Uterus (tissue), 4 donors: Measurements from ENCODE around the gene SLC25A30. TPM values are rescaled to one million over a fixed set of nuclear protein-coding genes. Genes with fewer than 3 reads are reported as not detected.
"Not testable (repeated sequence)": the region's sequence is repeated elsewhere in the genome, so short reads cannot be mapped to it uniquely, and the experiment has no call there.

ENCODE experiments used
- DNase-seq, 2 donors: peaks; one replicate each; pipeline ENCODE4 v3.0.0-alpha.2; 2019 to 2020
- H3K27ac ChIP-seq, 2 donors: fragments of 200-600 bp; sonication (generic); 1 replicate in 1 of 2; 2 replicates in 1 of 2; pipeline ENCODE4 v1.5.1; 2016 to 2018
- H3K27me3 ChIP-seq, 2 donors: fragments of 200-600 bp; sonication (generic); one replicate each; pipeline ENCODE4 v1.5.1; 2018 to 2019; ENCODE audit warnings: control low read depth in 1 of 2
- H3K36me3 ChIP-seq, 2 donors: fragments of 200-600 bp; sonication (generic); one replicate each; pipeline ENCODE4 v1.5.1; 2019; ENCODE audit warnings: control low read depth in 1 of 2
- H3K4me1 ChIP-seq, 2 donors: fragments of 200-600 bp; sonication (generic); one replicate each; pipeline ENCODE4 v1.5.1; 2018 to 2019; ENCODE audit warnings: control low read depth in 1 of 2
- H3K4me3 ChIP-seq, 2 donors: fragments of 200-600 bp; sonication (generic); 1 replicate in 1 of 2; 2 replicates in 1 of 2; pipeline ENCODE4 v1.5.1; 2018 to 2019; ENCODE audit warnings: mild to moderate bottlenecking in 1 of 2
- H3K9me3 ChIP-seq, 2 donors: fragments of 200-600 bp; sonication (generic); one replicate each; pipeline ENCODE4 v1.5.1; 2019; ENCODE audit warnings: control low read depth in 1 of 2
- POLR2A ChIP-seq, 2 donors: fragments of 450-650 bp; IDR thresholded peaks; one replicate each; pipeline ENCODE4 v1.6.1; 2016; ENCODE audit warnings: antibody characterized with exemption in 2 of 2, mild to moderate bottlenecking in 1 of 2, moderate library complexity in 1 of 2
- intact Hi-C: fragments of 100-400 bp; cut with DNase I; formaldehyde crosslinking; loops from one replicate; pipeline ENCODE4 v1.15.1; 2023; ENCODE audit warnings: low total_unique reads
- total RNA-seq, 4 donors: library from RNA; depleted of rRNA in 3 of 4; stranded (reverse); fragments of >200 nt in 3 of 4; gene quantifications; one replicate each; pipeline versions ENCODE4 v1.1.0 to v1.2.4, GENCODE V29; 2014 to 2023
- TF ChIP-seq, protein P1 (sequence below), 4 experiments: fragments of 200-600 bp in 2 of 4; fragments of 450-650 bp in 2 of 4; sonication (generic) in 2 of 4; IDR thresholded peaks; one replicate each; pipeline ENCODE4 v1.5.1; 2016 to 2019; ENCODE audit warnings: antibody characterized with exemption in 4 of 4, mild to moderate bottlenecking in 2 of 4, moderate library complexity in 1 of 4
- donor health status: DM: yes; HTN: yes; CAD: no.

Gene SLC25A30
- total RNA-seq, 4 donors from 2014 or later, result 8.2 to 30.5 (median 22.2) TPM

DNA sequence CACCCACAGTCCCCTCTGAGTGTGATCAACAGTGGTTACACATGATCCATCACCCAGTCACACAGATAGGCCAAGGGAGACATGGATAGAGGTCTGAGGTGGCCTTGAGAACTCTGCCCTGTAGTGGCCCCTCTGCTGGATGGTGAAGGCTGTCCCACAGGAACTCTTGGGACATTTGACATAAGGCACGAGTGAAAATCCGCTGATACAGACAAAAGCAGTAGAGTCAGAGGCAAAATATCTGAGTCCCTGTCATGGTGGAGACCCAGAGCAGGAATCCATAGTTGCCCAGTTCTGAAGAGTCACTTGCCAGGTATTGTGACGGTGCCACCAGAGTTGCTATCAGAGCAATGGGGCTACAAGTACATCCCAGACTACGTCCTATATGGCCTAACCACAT lies 18.8 kb upstream of the SLC25A30 start:
- TF ChIP-seq, protein P1, sequence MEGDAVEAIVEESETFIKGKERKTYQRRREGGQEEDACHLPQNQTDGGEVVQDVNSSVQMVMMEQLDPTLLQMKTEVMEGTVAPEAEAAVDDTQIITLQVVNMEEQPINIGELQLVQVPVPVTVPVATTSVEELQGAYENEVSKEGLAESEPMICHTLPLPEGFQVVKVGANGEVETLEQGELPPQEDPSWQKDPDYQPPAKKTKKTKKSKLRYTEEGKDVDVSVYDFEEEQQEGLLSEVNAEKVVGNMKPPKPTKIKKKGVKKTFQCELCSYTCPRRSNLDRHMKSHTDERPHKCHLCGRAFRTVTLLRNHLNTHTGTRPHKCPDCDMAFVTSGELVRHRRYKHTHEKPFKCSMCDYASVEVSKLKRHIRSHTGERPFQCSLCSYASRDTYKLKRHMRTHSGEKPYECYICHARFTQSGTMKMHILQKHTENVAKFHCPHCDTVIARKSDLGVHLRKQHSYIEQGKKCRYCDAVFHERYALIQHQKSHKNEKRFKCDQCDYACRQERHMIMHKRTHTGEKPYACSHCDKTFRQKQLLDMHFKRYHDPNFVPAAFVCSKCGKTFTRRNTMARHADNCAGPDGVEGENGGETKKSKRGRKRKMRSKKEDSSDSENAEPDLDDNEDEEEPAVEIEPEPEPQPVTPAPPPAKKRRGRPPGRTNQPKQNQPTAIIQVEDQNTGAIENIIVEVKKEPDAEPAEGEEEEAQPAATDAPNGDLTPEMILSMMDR (IDR thresholded peaks at IDR 0.05), result no peak
- TF ChIP-seq POLR2A (IDR thresholded peaks at IDR 0.05), result no peak
- intact Hi-C loops, result no loop called here
- Histone ChIP-seq H3K9me3 (no peaks in the 10 kb centered on the region), H3K4me3 (no peak overlapping the region), H3K27me3 (no peaks in the 10 kb centered on the region), H3K36me3 (no peaks in the 10 kb centered on the region), H3K4me1 (no peaks in the 10 kb centered on the region), H3K27ac (no peak overlapping the region)
- DNase-seq, result no peak

DNA sequence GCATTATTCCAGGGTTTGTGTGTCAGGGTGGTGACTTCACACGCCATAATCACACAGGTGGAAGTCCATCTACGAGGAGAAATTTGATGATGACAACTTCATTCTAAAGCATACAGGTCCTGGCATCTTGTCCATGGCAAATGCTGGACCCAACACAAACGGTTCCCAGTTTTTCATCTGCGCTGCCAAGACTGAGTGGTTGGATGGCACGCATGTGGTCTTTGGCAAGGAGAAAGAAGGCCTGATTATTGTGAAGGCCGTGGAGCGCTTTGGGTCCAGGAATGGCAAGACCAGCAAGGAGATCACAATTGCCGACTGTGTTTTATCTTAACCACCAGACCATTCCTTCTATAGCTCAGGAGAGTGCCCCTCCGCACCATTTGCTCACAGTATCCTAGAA lies 18.2 kb upstream of the SLC25A30 start:
- no peak overlapping the region for H3K4me3 ChIP-seq
- no peaks in the 10 kb centered on the region for H3K4me1 ChIP-seq
- no peaks in the 10 kb centered on the region for H3K36me3 ChIP-seq
- H3K27me3 ChIP-seq, result no peaks in the 10 kb centered on the region
- no peak for TF ChIP-seq POLR2A (IDR thresholded peaks at IDR 0.05)
- TF ChIP-seq, protein P1 (IDR thresholded peaks at IDR 0.05), result no peak
- H3K27ac ChIP-seq, result no peak overlapping the region
- intact Hi-C loops, result no loop called here
- DNase-seq, result no peak
- H3K9me3 ChIP-seq, result no peaks in the 10 kb centered on the region

DNA sequence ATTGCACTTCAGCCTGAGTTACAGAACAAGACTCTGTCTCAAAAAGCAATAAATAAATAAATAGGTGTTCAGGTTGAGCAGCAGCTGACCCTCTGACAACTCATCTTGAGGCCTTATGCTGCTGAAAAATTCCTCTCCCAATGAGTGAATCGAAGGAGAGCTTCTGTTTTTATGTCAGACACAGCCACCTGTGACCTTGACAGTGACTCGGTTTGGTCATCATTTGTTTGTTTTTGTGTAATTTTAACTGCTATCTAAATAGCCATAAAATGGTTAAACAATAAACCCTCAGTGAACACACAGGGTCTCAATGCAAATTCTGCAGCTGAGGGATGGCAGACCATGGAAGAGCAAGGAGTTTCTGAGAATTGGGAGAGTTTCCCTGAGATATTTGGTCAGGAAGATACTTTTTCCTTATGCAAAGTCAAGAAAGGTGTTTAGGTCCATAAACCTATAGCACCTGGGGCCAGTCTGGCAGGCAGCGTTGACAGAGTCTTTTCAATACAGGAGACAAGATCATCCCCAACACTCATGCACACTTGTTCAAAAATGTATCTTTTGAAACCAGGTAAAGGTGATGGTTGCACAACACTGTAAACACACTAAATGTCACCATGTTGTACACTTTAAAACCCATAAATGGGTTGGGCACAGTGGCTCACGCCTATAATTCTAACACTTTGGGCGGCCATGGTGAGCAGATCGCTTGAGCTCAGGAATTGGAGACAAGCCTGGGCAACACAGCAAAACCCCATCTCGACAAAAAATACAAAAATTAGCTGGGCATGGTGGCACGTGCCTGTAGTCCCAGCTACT lies 16.6 kb upstream of the SLC25A30 start:
- Histone ChIP-seq H3K4me3 (no peak overlapping the region), H3K27me3 (no peaks in the 10 kb centered on the region), H3K4me1 (no peaks in the 10 kb centered on the region), H3K9me3 (no peaks in the 10 kb centered on the region), H3K27ac (no peak overlapping the region), H3K36me3 (no peaks in the 10 kb centered on the region)
- intact Hi-C loops, result no loop called here
- no peak for DNase-seq
- TF ChIP-seq, protein P1 (IDR thresholded peaks at IDR 0.05), result no peak
- no peak for TF ChIP-seq POLR2A (IDR thresholded peaks at IDR 0.05)

DNA sequence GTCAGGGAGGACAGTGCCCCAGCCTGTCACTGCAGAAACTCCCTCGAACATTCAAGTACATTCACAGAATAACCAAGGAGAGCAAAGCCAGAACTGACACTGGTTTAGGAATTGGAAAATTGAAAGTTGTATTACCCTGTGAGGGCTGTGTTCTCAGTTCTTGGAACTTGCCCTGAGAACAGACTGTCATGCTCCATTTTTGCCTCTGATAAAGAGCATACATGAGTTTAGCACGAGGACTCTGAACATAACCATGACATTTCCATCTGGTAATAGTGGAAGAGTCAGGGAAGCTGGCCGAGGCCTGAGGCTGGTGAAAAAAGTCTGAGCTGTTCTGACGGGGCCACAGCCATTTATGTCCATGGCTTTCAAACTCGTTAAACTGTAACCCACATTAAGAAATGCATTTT lies 15.2 kb upstream of the SLC25A30 start:
- DNase-seq, result no peak
- Histone ChIP-seq H3K27ac (no peak overlapping the region), H3K4me3 (no peak overlapping the region), H3K9me3 (no peaks in the 10 kb centered on the region), H3K4me1 (no peaks in the 10 kb centered on the region), H3K27me3 (no peaks in the 10 kb centered on the region), H3K36me3 (no peaks in the 10 kb centered on the region)
- intact Hi-C loops, result no loop called here
- TF ChIP-seq POLR2A (IDR thresholded peaks at IDR 0.05), result no peak
- TF ChIP-seq, protein P1 (IDR thresholded peaks at IDR 0.05), result no peak

DNA sequence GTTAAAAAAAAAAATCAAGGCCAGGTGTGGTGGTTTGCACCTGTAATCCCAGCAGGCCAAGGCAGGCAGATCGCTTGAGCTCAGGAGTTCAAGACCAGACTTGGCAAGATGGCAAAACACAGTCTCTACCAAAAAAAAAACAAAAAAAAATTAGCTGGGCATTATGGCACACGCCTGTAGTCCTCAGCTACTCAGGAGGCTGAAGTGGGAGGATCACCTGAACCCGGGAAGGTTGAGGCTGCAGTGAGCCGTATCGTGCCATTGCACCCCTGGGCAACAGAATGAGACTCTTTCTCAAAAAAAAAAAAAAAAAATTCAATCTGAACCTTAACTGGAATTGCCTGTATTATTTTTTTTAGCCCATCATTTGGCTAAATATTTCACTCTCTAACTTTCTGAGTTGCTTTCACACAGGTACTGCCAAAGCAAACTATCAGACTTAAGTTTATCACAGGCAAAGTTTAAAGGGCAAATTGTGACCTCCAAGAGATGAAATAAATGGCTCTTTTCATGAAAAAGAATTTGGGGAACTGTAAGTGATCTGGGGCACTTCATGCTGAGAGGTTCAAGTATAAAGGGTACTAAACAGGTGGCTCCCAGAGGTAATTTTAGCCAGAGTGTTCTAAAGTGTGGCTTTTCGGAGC lies 14.7 kb upstream of the SLC25A30 start:
- Histone ChIP-seq H3K27me3 (no peaks in the 10 kb centered on the region), H3K4me1 (no peaks in the 10 kb centered on the region), H3K36me3 (no peaks in the 10 kb centered on the region), H3K4me3 (no peak overlapping the region), H3K9me3 (no peaks in the 10 kb centered on the region), H3K27ac (no peak overlapping the region)
- intact Hi-C loops, result no loop called here
- no peak for DNase-seq
- TF ChIP-seq POLR2A (IDR thresholded peaks at IDR 0.05), result no peak
- TF ChIP-seq, protein P1 (IDR thresholded peaks at IDR 0.05), result no peak

DNA sequence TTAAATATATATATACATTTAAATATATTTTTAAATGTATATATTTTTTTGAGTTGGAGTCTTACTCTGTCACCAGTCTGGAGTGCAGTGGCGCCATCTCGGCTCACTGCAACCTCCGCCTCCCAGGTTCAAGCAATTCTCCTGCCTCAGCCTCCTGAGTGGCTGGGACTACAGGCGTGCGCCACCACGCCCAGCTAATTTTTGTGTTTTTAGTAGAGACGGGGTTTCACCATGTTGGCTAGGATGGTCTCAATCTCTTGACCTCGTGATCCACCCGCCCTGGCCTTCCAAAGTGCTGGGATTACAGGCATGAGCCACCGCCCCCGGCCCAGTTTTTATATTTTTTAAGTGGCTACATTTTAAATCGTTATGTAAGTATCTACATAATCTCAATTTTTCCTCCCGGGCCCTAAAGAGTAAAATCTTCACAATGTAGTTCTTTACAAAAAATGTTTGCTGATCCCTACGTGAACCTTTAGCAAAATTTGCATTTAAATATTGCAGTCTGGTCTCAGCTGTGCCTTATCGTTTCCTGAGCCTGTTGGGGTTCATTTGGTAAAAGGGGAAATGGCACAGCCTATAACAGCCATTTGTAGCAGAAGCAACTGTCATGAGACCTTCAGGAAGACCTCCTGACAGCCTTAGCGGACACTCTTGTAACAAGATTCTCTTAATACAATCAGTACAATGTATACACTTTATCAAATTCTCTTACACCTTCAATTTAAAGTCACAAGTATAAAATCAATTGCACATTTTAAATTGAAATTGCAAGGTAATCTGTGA lies 8.1 kb upstream of the SLC25A30 start:
- H3K4me1 ChIP-seq, H3K27me3 ChIP-seq, H3K9me3 ChIP-seq, H3K27ac ChIP-seq, H3K36me3 ChIP-seq, intact Hi-C loops, H3K4me3 ChIP-seq, DNase-seq: not testable (repeated sequence)
